HepG2 (cell line): ENCODE results near the gene VAMP2. TPM values are rescaled to one million over a fixed set of nuclear protein-coding genes. Genes with fewer than 3 reads are reported as not detected.

Source experiments
- ATAC-seq: fragments of 200-7000 bp; cut with Tn5 transposase; 3 replicates; pipeline ENCODE4 v1.9.1; 2020; ENCODE audit warnings: mild to moderate bottlenecking, moderate library complexity
- BruUV-seq: library from RNA; stranded (reverse); fragments of 400-500 nt; replicated peaks from 2 replicates; lab custom pipeline; 2021; lab: Mats Ljungman, UMichigan
- CTCF ChIA-PET: fragments of 300-600 bp; formaldehyde crosslinking; extraction: SDS; loops from one replicate; lab custom pipeline; 2021; ENCODE audit warnings: low total read pairs, inconsistent platforms, low intra/inter-chr PET ratio; lab: Yijun Ruan, JAX
- POLR2A ChIA-PET: fragments of 350-600 bp; sonication (Branson Sonifier 250); formaldehyde crosslinking; loops from one replicate; lab custom pipeline; 2020; ENCODE audit warnings: antibody characterized with exemption, inconsistent platforms; lab: Yijun Ruan, JAX
- DNase-seq: peaks from one replicate; pipeline ENCODE4 v3.0.0-alpha.2; 2015; ENCODE audit warnings: low spot score
- FAIRE-seq: peaks from 3 replicates; lab custom pipeline; 2011; peaks lifted over from hg19 to GRCh38; lab: Jason Lieb, UNC
- H2AFZ ChIP-seq: one replicate; pipeline ENCODE4 v1.6.1; 2011; ENCODE audit warnings: low read length, inconsistent platforms
- H3K27ac ChIP-seq: fragments of 300-600 bp; 3 replicates; pipeline ENCODE4 v1.8.0; 2011; ENCODE audit warnings: mixed run types, mild to moderate bottlenecking, mixed read lengths, low read length, inconsistent platforms; ENCODE audit not compliant: insufficient read depth; ENCODE audit errors: extremely low read length
- H3K27me3 ChIP-seq, 2 experiments: fragments of 200-600 bp in 1 of 2; 2 replicates in 1 of 2; 3 replicates in 1 of 2; pipeline versions ENCODE4 v1.6.0 to v1.8.0; 2011; ENCODE audit warnings: low read length in 2 of 2, mild to moderate bottlenecking in 2 of 2, moderate library complexity in 2 of 2, inconsistent platforms in 1 of 2; ENCODE audit not compliant: insufficient read depth in 2 of 2, control insufficient read depth in 1 of 2
- H3K36me3 ChIP-seq, 2 experiments: fragments of 200-600 bp in 1 of 2; replicated peaks in 1 of 2; 2 replicates in 1 of 2; 3 replicates in 1 of 2; pipeline versions ENCODE4 v1.5.1 to v1.8.0; 2011; ENCODE audit warnings: low read length in 2 of 2, inconsistent platforms in 1 of 2; ENCODE audit not compliant: insufficient read depth in 2 of 2, control insufficient read depth in 1 of 2
- H3K4me1 ChIP-seq: 2 replicates; pipeline ENCODE4 v1.5.1; 2012; ENCODE audit warnings: low read length, inconsistent platforms; ENCODE audit not compliant: insufficient read depth
- H3K4me2 ChIP-seq: 2 replicates; pipeline ENCODE4 v1.6.0; 2011; ENCODE audit warnings: low read depth, low read length, inconsistent platforms
- H3K4me3 ChIP-seq, 3 experiments: fragments of 200-600 bp in 1 of 3; sonication (generic), shearing (Covaris generic) in 1 of 3; replicated peaks in 1 of 3; 2 replicates each; pipeline ENCODE4 v1.5.1; 2011 to 2016; ENCODE audit warnings: low read length in 3 of 3, inconsistent platforms in 2 of 3, low read depth in 2 of 3, mild to moderate bottlenecking in 2 of 3, control low read depth in 1 of 3, mixed read lengths in 1 of 3; ENCODE audit not compliant: insufficient read depth in 1 of 3
- H3K79me2 ChIP-seq: one replicate; pipeline ENCODE4 v1.6.1; 2011; ENCODE audit warnings: low read length, inconsistent platforms; ENCODE audit not compliant: insufficient read depth
- H3K9ac ChIP-seq: 2 replicates; pipeline ENCODE4 v1.6.0; 2011; ENCODE audit warnings: mild to moderate bottlenecking, low read depth, low read length, inconsistent platforms; ENCODE audit not compliant: insufficient read depth
- H3K9me3 ChIP-seq: 2 replicates; pipeline ENCODE4 v1.5.1; 2012; ENCODE audit warnings: mild to moderate bottlenecking, low read length
- H4K20me1 ChIP-seq: 2 replicates; pipeline ENCODE4 v1.6.0; 2011; ENCODE audit warnings: inconsistent platforms, mild to moderate bottlenecking, low read length, moderate library complexity; ENCODE audit not compliant: insufficient read depth
- BORCS8-MEF2B ChIP-seq: sonication (generic); formaldehyde crosslinking; IDR thresholded peaks from 2 replicates; pipeline ENCODE4 v1.8.0; 2022; ENCODE audit warnings: mild to moderate bottlenecking, missing genetic modification reagents
- HDAC1 ChIP-seq: sonication (generic); formaldehyde crosslinking; IDR thresholded peaks from 2 replicates; pipeline ENCODE4 v1.5.1; 2020; ENCODE audit warnings: mild to moderate bottlenecking, missing genetic modification reagents
- ISL2 ChIP-seq: sonication (generic); formaldehyde crosslinking; IDR thresholded peaks from 2 replicates; pipeline ENCODE4 v1.5.0; 2020; ENCODE audit warnings: missing genetic modification reagents
- KMT2A ChIP-seq: sonication (generic); formaldehyde crosslinking; IDR thresholded peaks from 2 replicates; pipeline ENCODE4 v1.4.0; 2020; ENCODE audit warnings: missing genetic modification reagents
- NFKB2 ChIP-seq: sonication (generic); formaldehyde crosslinking; IDR thresholded peaks from 2 replicates; pipeline ENCODE4 v1.4.0; 2020; ENCODE audit warnings: missing genetic modification reagents, borderline replicate concordance
- SIN3A ChIP-seq: IDR thresholded peaks from 2 replicates; pipeline ENCODE4 v1.6.1; 2011; ENCODE audit warnings: low read depth, mild to moderate bottlenecking, control low read depth, low read length, borderline replicate concordance
- SMAD3 ChIP-seq: sonication (generic); formaldehyde crosslinking; IDR thresholded peaks from 2 replicates; pipeline ENCODE4 v1.4.0; 2020; ENCODE audit warnings: missing genetic modification reagents
- STAG1 ChIP-seq: sonication (generic); formaldehyde crosslinking; IDR thresholded peaks from 2 replicates; pipeline ENCODE4 v1.4.0; 2020; ENCODE audit warnings: missing genetic modification reagents
- TFE3 ChIP-seq: IDR thresholded peaks from 2 replicates; pipeline ENCODE4 v1.6.1; 2016
- ZBTB42 ChIP-seq: sonication (generic); formaldehyde crosslinking; IDR thresholded peaks from 2 replicates; pipeline ENCODE4 v1.5.0; 2020; ENCODE audit warnings: mild to moderate bottlenecking, missing genetic modification reagents
- ZBTB7B ChIP-seq: sonication (generic); formaldehyde crosslinking; IDR thresholded peaks from 2 replicates; pipeline ENCODE4 v1.4.0; 2020; ENCODE audit warnings: missing genetic modification reagents
- ZFX ChIP-seq: sonication (generic); formaldehyde crosslinking; IDR thresholded peaks from 2 replicates; pipeline ENCODE4 v1.4.0; 2020; ENCODE audit warnings: mild to moderate bottlenecking, low read depth, missing genetic modification reagents, moderate library complexity
- ZNF747 ChIP-seq: sonication (generic); formaldehyde crosslinking; IDR thresholded peaks from 2 replicates; pipeline ENCODE4 v1.8.1; 2023; ENCODE audit warnings: missing genetic modification reagents, mild to moderate bottlenecking, borderline replicate concordance
- WGBS: methylation state at CpG from one replicate; pipeline ENCODE4 v1.1.6; 2017; ENCODE audit warnings: low lambda C conversion rate; 5-methylcytosine and 5-hydroxymethylcytosine counted together
- in situ Hi-C: cut with HindIII; loops from 2 replicates; pipeline ENCODE4 v1.10.0; 2017; ENCODE audit warnings: low pct_unique_long_range_greater_than_20kb; ENCODE audit not compliant: extremely low pct_ligation_motif_present
- intact Hi-C: fragments of 100-400 bp; cut with micrococcal nuclease; formaldehyde crosslinking; loops from one replicate; pipeline ENCODE4 v1.10.0; 2022; ENCODE audit not compliant: unreplicated experiment
- polyA plus RNA-seq, 8 experiments: library from polyadenylated mRNA; depleted of rRNA in 3 of 8; stranded (reverse) in 7 of 8; unstranded in 1 of 8; fragments of >200 nt; fragmentation: Illumina TruSeq in 4 of 8; extraction: Trizol in 4 of 8; gene quantifications; 2 replicates each; pipeline versions ENCODE4 v1.2.1 to v1.2.3, GENCODE V29; 2011 to 2016; ENCODE audit warnings: low read depth in 4 of 8, missing spikeins in 1 of 8, mixed read lengths in 1 of 8; ENCODE audit not compliant: insufficient read depth in 1 of 8
- total RNA-seq, 5 experiments: library from RNA; depleted of rRNA; stranded (reverse); fragments of >200 nt; fragmentation: Illumina TruSeq; extraction: Trizol; gene quantifications; 2 replicates each; pipeline ENCODE4 v1.2.3, GENCODE V29; 2016; ENCODE audit warnings: low read depth in 1 of 5
- TF ChIP-seq, protein P1 (sequence below): sonication (generic); formaldehyde crosslinking; IDR thresholded peaks from 2 replicates; pipeline ENCODE4 v1.5.0; 2020; ENCODE audit warnings: mild to moderate bottlenecking, missing genetic modification reagents
- TF ChIP-seq, protein P2 (sequence below): sonication (generic); formaldehyde crosslinking; IDR thresholded peaks from 2 replicates; pipeline ENCODE4 v1.4.0; 2020; ENCODE audit warnings: missing genetic modification reagents
- TF ChIP-seq, protein P3 (sequence below): fragments of 450-650 bp; IDR thresholded peaks from 2 replicates; pipeline ENCODE4 v1.6.1; 2017

The VAMP2 gene
- total and polyA plus RNA-seq, 2 of the 13 experiments (the other 11 are each of a cell fraction or from before 2014, with no cell fraction given), result 3.9 to 17.2 TPM

GRCh38 chr17:8176197-8176940 lies 13.6 kb upstream of the VAMP2 start, which contains the start of gene TMEM107 (continued):
- TF ChIP-seq SMAD3 (CRISPR knock-in tag), result no peak
- TF ChIP-seq ZFX, result peak; percentile 84

DNA sequence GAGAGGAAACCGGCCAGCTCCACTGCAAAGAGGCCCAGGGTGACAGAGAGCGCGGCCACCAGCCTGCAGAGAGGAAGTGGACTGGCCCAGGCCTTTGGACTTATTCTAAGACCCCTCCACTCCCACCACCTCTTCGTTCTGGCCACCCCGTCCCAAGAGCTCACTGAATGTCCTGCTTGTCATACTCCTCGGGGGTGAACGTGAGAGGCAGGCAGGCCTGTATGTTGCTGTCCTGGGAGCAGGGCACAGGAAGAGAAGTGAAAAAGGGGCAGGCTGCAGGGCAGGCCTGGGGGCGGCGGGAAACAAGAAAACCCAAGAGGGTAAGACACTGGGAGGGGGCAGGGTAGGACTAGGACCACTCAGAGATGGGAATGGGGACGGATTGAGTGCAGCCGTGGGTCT lies 13.0 kb upstream of the VAMP2 start:
- peaks cover 47% of the 10 kb centered on the region for H3K4me1 ChIP-seq
- H3K36me3 ChIP-seq, result no peaks in the 10 kb centered on the region
- no peaks in the 10 kb centered on the region; a peak in 1 of 5 replicates for H3K27me3 ChIP-seq
- no peaks in the 10 kb centered on the region for H3K9me3 ChIP-seq
- intact Hi-C loops, result no loop called here
- in situ Hi-C loops, result no loop called here
- H4K20me1 ChIP-seq, result no peaks in the 10 kb centered on the region
- ATAC-seq (peak; percentile 26), FAIRE-seq (no peak), DNase-seq (no peak)
- H3K9ac ChIP-seq, result peak overlapping the region; percentile 74
- POLR2A ChIA-PET, result interaction anchor here (0.9 to 4.5 kb wide), 5 partner anchors 12 to 119 kb away, joined by 4 to 160 read pairs (median 7); partner anchors contain the start of genes BORCS6 and SLC25A35
- peak overlapping the region; percentile 18 for H2AFZ ChIP-seq
- peak overlapping the region; percentile 63 to 86 (median 83) for H3K4me3 ChIP-seq
- no peaks in the 10 kb centered on the region for H3K79me2 ChIP-seq
- H3K27ac ChIP-seq, result peak overlapping the region; percentile 65
- peak overlapping the region; percentile 95 for H3K4me2 ChIP-seq
- CTCF ChIA-PET, result no interaction called here
- no TSS peak for BruUV-seq
- 0% methylated on average over 10 of the region's 11 CpGs for WGBS
- TF ChIP-seq ZNF747 (CRISPR knock-in tag) (0 out of 2 replicates have a peak, but pooled peaks have one; percentile 4), ISL2 (CRISPR knock-in tag) (0 out of 2 replicates have a peak, but pooled peaks have one; percentile 15), SIN3A (peak; percentile 16; the same call in 1 of the 2 replicates), BORCS8-MEF2B (CRISPR knock-in tag) (0 out of 2 replicates have a peak, but pooled peaks have one; percentile 8), ZBTB7B (CRISPR knock-in tag) (peak; percentile 2; the same call in 1 of the 2 replicates), TFE3 (CRISPR knock-in tag) (0 out of 2 replicates have a peak, but pooled peaks have one; percentile 6), HDAC1 (CRISPR knock-in tag) (0 out of 2 replicates have a peak, but pooled peaks have one; percentile 40), STAG1 (CRISPR knock-in tag) (no peak), NFKB2 (CRISPR knock-in tag) (0 out of 2 replicates have a peak, but pooled peaks have one; percentile 9), ZBTB42 (CRISPR knock-in tag) (no peak), KMT2A (CRISPR knock-in tag) (peak; percentile 3; the same call in 1 of the 2 replicates)
- TF ChIP-seq, protein P1, sequence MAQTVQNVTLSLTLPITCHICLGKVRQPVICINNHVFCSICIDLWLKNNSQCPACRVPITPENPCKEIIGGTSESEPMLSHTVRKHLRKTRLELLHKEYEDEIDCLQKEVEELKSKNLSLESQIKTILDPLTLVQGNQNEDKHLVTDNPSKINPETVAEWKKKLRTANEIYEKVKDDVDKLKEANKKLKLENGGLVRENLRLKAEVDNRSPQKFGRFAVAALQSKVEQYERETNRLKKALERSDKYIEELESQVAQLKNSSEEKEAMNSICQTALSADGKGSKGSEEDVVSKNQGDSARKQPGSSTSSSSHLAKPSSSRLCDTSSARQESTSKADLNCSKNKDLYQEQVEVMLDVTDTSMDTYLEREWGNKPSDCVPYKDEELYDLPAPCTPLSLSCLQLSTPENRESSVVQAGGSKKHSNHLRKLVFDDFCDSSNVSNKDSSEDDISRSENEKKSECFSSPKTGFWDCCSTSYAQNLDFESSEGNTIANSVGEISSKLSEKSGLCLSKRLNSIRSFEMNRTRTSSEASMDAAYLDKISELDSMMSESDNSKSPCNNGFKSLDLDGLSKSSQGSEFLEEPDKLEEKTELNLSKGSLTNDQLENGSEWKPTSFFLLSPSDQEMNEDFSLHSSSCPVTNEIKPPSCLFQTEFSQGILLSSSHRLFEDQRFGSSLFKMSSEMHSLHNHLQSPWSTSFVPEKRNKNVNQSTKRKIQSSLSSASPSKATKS, result 0 out of 2 replicates have a peak, but pooled peaks have one; percentile 46
- TF ChIP-seq, protein P2, sequence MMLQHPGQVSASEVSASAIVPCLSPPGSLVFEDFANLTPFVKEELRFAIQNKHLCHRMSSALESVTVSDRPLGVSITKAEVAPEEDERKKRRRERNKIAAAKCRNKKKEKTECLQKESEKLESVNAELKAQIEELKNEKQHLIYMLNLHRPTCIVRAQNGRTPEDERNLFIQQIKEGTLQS, result no peak
- TF ChIP-seq, protein P3, sequence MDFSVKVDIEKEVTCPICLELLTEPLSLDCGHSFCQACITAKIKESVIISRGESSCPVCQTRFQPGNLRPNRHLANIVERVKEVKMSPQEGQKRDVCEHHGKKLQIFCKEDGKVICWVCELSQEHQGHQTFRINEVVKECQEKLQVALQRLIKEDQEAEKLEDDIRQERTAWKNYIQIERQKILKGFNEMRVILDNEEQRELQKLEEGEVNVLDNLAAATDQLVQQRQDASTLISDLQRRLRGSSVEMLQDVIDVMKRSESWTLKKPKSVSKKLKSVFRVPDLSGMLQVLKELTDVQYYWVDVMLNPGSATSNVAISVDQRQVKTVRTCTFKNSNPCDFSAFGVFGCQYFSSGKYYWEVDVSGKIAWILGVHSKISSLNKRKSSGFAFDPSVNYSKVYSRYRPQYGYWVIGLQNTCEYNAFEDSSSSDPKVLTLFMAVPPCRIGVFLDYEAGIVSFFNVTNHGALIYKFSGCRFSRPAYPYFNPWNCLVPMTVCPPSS, result no peak
